Measurements from ENCODE around the gene ABCF1. TPM values are rescaled to one million over a fixed set of nuclear protein-coding genes. Genes with fewer than 3 reads are reported as not detected.

ABCF1 gene
- polyA plus RNA-seq, 1 donor (not counting 4 experiments of a cell fraction or from before 2014, with no cell fraction given), result 30.0 TPM

DNA sequence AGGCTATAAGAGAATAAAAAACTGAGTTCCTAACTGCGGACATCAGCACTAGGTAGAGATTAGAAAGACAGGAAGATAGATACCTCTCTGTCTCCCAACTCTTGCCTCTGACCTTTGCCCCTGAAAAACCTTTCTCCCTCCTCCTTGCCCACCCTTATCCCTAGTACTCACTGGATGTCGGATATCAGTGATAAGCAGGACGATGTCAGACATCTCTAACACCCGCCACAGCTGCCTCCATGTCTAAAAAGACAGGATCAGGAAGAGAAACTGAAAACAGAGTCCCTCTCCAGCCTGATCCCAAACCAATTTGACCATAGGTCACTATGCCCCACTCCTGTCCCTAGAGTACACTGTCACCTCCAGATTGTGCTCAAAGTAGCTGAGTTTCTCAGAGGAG is 16.8 kb upstream of the ABCF1 start:
- dilution Hi-C loops (cut with MboI; ENCODE audit: extremely low pct_ligation_motif_present, low sequenced_read_pairs), result no loop called here
- no peak overlapping the region for H3K27ac ChIP-seq (ENCODE audit: control insufficient read depth, insufficient read depth, low read length)
- H3K9ac ChIP-seq (ENCODE audit: control insufficient read depth, extremely low read depth, insufficient read depth, low read length), result no peak overlapping the region
- H2AFZ ChIP-seq (ENCODE audit: control insufficient read depth, low read length), result no peak overlapping the region
- FAIRE-seq, result no peak
- DNase-seq (ENCODE audit: low read depth, low spot score), result no peak
- H3K4me1 ChIP-seq (ENCODE audit: control insufficient read depth, extremely low read depth, insufficient read depth, low read length), result peaks cover 18% of the 10 kb centered on the region
- H3K4me3 ChIP-seq (ENCODE audit: control insufficient read depth in 2 of 3, extremely low read depth in 1 of 3, insufficient read depth in 2 of 3, low read depth in 1 of 3, low read length in 3 of 3), result no peak overlapping the region
- H4K20me1 ChIP-seq (ENCODE audit: control insufficient read depth, extremely low read depth, insufficient read depth, low read length), result no peaks in the 10 kb centered on the region
- no peak overlapping the region for H3K4me2 ChIP-seq (ENCODE audit: control insufficient read depth, extremely low read depth, insufficient read depth, low read depth, low read length)
- peaks cover 4% of the 10 kb centered on the region for H3K9me1 ChIP-seq (ENCODE audit: control insufficient read depth, extremely low read depth, insufficient read depth, low read length)
- H3K27me3 ChIP-seq (ENCODE audit: control insufficient read depth, extremely low read depth, insufficient read depth, low read length), result no peaks in the 10 kb centered on the region
- peaks cover 23% of the 10 kb centered on the region for H3K79me2 ChIP-seq (ENCODE audit: control insufficient read depth, insufficient read depth, low read length)
- no peak for TF ChIP-seq EZH2 (IDR thresholded peaks at IDR 0.05; ENCODE audit: low read length)
- TF ChIP-seq, protein P1, sequence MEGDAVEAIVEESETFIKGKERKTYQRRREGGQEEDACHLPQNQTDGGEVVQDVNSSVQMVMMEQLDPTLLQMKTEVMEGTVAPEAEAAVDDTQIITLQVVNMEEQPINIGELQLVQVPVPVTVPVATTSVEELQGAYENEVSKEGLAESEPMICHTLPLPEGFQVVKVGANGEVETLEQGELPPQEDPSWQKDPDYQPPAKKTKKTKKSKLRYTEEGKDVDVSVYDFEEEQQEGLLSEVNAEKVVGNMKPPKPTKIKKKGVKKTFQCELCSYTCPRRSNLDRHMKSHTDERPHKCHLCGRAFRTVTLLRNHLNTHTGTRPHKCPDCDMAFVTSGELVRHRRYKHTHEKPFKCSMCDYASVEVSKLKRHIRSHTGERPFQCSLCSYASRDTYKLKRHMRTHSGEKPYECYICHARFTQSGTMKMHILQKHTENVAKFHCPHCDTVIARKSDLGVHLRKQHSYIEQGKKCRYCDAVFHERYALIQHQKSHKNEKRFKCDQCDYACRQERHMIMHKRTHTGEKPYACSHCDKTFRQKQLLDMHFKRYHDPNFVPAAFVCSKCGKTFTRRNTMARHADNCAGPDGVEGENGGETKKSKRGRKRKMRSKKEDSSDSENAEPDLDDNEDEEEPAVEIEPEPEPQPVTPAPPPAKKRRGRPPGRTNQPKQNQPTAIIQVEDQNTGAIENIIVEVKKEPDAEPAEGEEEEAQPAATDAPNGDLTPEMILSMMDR (optimal IDR thresholded peaks at IDR 0.05 in 1 of 3, IDR thresholded peaks at IDR 0.05 in 1 of 3, conservative IDR thresholded peaks at IDR 0.05 in 1 of 3; ENCODE audit: extremely low read depth in 1 of 3, insufficient read depth in 2 of 3, low read length in 3 of 3), result no peak
- H3K9me3 ChIP-seq (ENCODE audit: control insufficient read depth, low read depth, low read length), result no peaks in the 10 kb centered on the region
- peaks cover 18 to 29% of the 10 kb centered on the region in 2 experiments for H3K36me3 ChIP-seq (ENCODE audit: control insufficient read depth in 2 of 2, extremely low read depth in 1 of 2, insufficient read depth in 2 of 2, low read length in 2 of 2)

DNA sequence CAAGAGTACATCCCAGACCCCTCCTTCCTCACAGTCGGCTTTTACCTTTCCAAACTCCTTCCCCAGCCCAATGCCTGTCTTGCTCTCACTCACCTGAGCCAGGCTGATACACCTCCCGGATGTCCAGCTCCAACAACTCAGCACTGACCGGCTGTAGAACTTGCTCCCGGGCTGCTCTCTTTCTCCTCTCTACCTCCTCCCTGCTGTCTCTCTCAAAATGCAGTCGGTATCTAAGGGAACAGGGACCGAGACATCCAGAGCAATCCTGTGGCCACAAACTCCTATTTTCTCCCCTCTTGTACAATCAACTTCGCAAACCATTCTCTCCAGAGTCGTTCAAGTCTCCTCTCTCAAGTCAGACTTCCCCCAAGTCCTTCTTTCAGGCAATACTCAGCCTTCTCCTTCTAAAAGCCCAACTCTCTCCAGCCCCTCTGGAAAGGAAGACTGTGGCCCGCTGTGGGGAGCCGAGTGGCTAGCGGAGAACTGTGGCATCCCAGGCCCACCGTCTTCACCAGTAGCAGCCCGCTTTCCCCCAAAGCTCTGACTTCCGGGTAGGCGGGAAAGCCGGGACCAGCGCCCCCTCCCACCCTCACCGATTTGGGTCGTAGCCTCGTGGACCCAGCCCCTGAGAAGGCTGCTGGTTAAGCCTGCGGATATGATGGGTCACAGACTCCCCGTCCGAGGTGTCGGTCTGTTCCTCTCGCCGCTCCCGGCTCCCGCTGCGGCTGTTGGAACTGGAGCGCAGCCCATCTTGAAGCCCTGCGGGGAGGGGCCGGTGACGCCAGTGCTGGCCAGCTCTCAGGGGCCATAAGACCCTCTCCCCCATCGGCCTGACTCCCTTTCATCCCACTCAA is 16.1 kb upstream of the ABCF1 start:
- Histone ChIP-seq H3K9me3 (ENCODE audit: control insufficient read depth, low read depth, low read length) (no peaks in the 10 kb centered on the region), H3K79me2 (ENCODE audit: control insufficient read depth, insufficient read depth, low read length) (peaks cover 23% of the 10 kb centered on the region), H3K9ac (ENCODE audit: control insufficient read depth, extremely low read depth, insufficient read depth, low read length) (peak overlapping the region; percentile 95), H3K36me3 (ENCODE audit: control insufficient read depth in 2 of 2, extremely low read depth in 1 of 2, insufficient read depth in 2 of 2, low read length in 2 of 2) (peaks cover 16 to 27% of the 10 kb centered on the region in 2 experiments), H3K27ac (ENCODE audit: control insufficient read depth, insufficient read depth, low read length) (peak overlapping the region; percentile 89), H3K4me3 (ENCODE audit: control insufficient read depth in 2 of 3, extremely low read depth in 1 of 3, insufficient read depth in 2 of 3, low read depth in 1 of 3, low read length in 3 of 3) (peak overlapping the region; percentile 91 to 100 (median 99)), H2AFZ (ENCODE audit: control insufficient read depth, low read length) (peak overlapping the region; percentile 96), H3K4me2 (ENCODE audit: control insufficient read depth, extremely low read depth, insufficient read depth, low read depth, low read length) (peak overlapping the region; percentile 94), H4K20me1 (ENCODE audit: control insufficient read depth, extremely low read depth, insufficient read depth, low read length) (no peaks in the 10 kb centered on the region), H3K9me1 (ENCODE audit: control insufficient read depth, extremely low read depth, insufficient read depth, low read length) (peaks cover 4% of the 10 kb centered on the region), H3K4me1 (ENCODE audit: control insufficient read depth, extremely low read depth, insufficient read depth, low read length) (peaks cover 18% of the 10 kb centered on the region), H3K27me3 (ENCODE audit: control insufficient read depth, extremely low read depth, insufficient read depth, low read length) (no peaks in the 10 kb centered on the region)
- no peak for TF ChIP-seq EZH2 (IDR thresholded peaks at IDR 0.05; ENCODE audit: low read length)
- TF ChIP-seq, protein P1 (optimal IDR thresholded peaks at IDR 0.05 in 1 of 3, IDR thresholded peaks at IDR 0.05 in 1 of 3, conservative IDR thresholded peaks at IDR 0.05 in 1 of 3; ENCODE audit: extremely low read depth in 1 of 3, insufficient read depth in 2 of 3, low read length in 3 of 3), result no peak
- FAIRE-seq, result no peak
- dilution Hi-C loops (cut with MboI; ENCODE audit: extremely low pct_ligation_motif_present, low sequenced_read_pairs), result no loop called here
- DNase-seq (ENCODE audit: low read depth, low spot score), result no peak
